HEK293 (cell line): ENCODE results near the gene DBI.

Experiments
- CTCF ChIA-PET: fragments of 350-600 bp; formaldehyde crosslinking; extraction: SDS; loops from one replicate; lab custom pipeline; 2021; ENCODE audit warnings: antibody characterized with exemption; lab: Yijun Ruan, JAX
- POLR2A ChIA-PET: fragments of 300-600 bp; formaldehyde crosslinking; extraction: SDS; loops from one replicate; lab custom pipeline; 2020; ENCODE audit warnings: antibody characterized with exemption, inconsistent platforms; lab: Yijun Ruan, JAX
- H3K27ac ChIP-seq: fragments of 200-500 bp; sonication (Bioruptor generic); 2 replicates; pipeline ENCODE4 v1.5.1; 2014; ENCODE audit warnings: low read depth, low read length, control low read depth, inconsistent platforms; ENCODE audit errors: extremely low read depth
- H3K36me3 ChIP-seq, 2 experiments: fragments of 200-500 bp in 1 of 2; sonication (Bioruptor generic) in 1 of 2; 1 replicate in 1 of 2; 2 replicates in 1 of 2; pipeline ENCODE4 v1.5.1; 2014 to 2017; ENCODE audit warnings: inconsistent platforms in 2 of 2, low read length in 2 of 2; ENCODE audit not compliant: control insufficient read depth in 2 of 2, insufficient read depth in 1 of 2
- H3K4me1 ChIP-seq: fragments of 200-500 bp; sonication (Bioruptor generic); 2 replicates; pipeline ENCODE4 v1.5.1; 2014; ENCODE audit warnings: mild to moderate bottlenecking, low read length, inconsistent platforms; ENCODE audit not compliant: control insufficient read depth, insufficient read depth
- H3K4me3 ChIP-seq: 2 replicates; pipeline ENCODE4 v1.5.1; 2011; ENCODE audit warnings: low read depth, mild to moderate bottlenecking, control low read depth, low read length, moderate library complexity
- H3K9me3 ChIP-seq: fragments of 200-500 bp; sonication (Bioruptor generic); 2 replicates; pipeline ENCODE4 v1.5.1; 2014; ENCODE audit warnings: low read depth, low read length, inconsistent platforms; ENCODE audit not compliant: control insufficient read depth, insufficient read depth
- GLIS2 ChIP-seq: fragments of 450-650 bp; formaldehyde crosslinking; IDR thresholded peaks from 2 replicates; pipeline ENCODE4 v1.5.1; 2016; ENCODE audit warnings: missing biosample characterization, missing genetic modification characterization
- KLF1 ChIP-seq: fragments of 450-650 bp; formaldehyde crosslinking; IDR thresholded peaks from 2 replicates; pipeline ENCODE4 v1.5.1; 2016; ENCODE audit warnings: missing biosample characterization, missing genetic modification characterization
- MZF1 ChIP-seq: fragments of 450-650 bp; formaldehyde crosslinking; IDR thresholded peaks from 2 replicates; pipeline ENCODE4 v1.5.1; 2017; ENCODE audit warnings: missing biosample characterization, missing genetic modification characterization, borderline replicate concordance
- SCRT1 ChIP-seq: fragments of 450-650 bp; formaldehyde crosslinking; IDR thresholded peaks from 2 replicates; pipeline ENCODE4 v1.5.1; 2016; ENCODE audit warnings: missing biosample characterization, missing genetic modification characterization, borderline replicate concordance
- SCRT2 ChIP-seq: fragments of 450-650 bp; formaldehyde crosslinking; IDR thresholded peaks from 2 replicates; pipeline ENCODE4 v1.5.1; 2016; ENCODE audit warnings: missing biosample characterization, missing genetic modification characterization
- SP2 ChIP-seq: fragments of 450-650 bp; formaldehyde crosslinking; IDR thresholded peaks from 2 replicates; pipeline ENCODE4 v1.5.1; 2016; ENCODE audit warnings: missing biosample characterization, missing genetic modification characterization
- YY1 ChIP-seq: fragments of 450-650 bp; formaldehyde crosslinking; IDR thresholded peaks from 2 replicates; pipeline ENCODE4 v1.5.1; 2018; ENCODE audit warnings: missing biosample characterization, missing genetic modification characterization
- ZBTB20 ChIP-seq: fragments of 450-650 bp; formaldehyde crosslinking; IDR thresholded peaks from 2 replicates; pipeline ENCODE4 v1.5.1; 2016; ENCODE audit warnings: missing biosample characterization, missing genetic modification characterization
- ZBTB21 ChIP-seq: fragments of 450-650 bp; formaldehyde crosslinking; IDR thresholded peaks from 2 replicates; pipeline ENCODE4 v1.5.1; 2017; ENCODE audit warnings: missing biosample characterization, missing genetic modification characterization
- ZEB2 ChIP-seq: fragments of 450-650 bp; formaldehyde crosslinking; IDR thresholded peaks from 2 replicates; pipeline ENCODE4 v1.5.1; 2016; ENCODE audit warnings: missing biosample characterization, missing genetic modification characterization
- ZNF112 ChIP-seq: fragments of 450-650 bp; formaldehyde crosslinking; IDR thresholded peaks from 2 replicates; pipeline ENCODE4 v1.5.0; 2017; ENCODE audit warnings: missing biosample characterization, missing genetic modification characterization
- ZNF114 ChIP-seq: fragments of 450-650 bp; formaldehyde crosslinking; IDR thresholded peaks from 2 replicates; pipeline ENCODE4 v1.5.0; 2017; ENCODE audit warnings: missing biosample characterization, missing genetic modification characterization
- ZNF2 ChIP-seq: fragments of 450-650 bp; formaldehyde crosslinking; IDR thresholded peaks from 2 replicates; pipeline ENCODE4 v1.5.1; 2016; ENCODE audit warnings: missing biosample characterization, missing genetic modification characterization
- ZNF37A ChIP-seq: fragments of 450-650 bp; IDR thresholded peaks from 2 replicates; pipeline ENCODE4 v1.5.1; 2018; ENCODE audit warnings: missing biosample characterization, missing genetic modification characterization
- ZNF391 ChIP-seq: fragments of 450-650 bp; formaldehyde crosslinking; IDR thresholded peaks from 2 replicates; pipeline ENCODE4 v1.5.1; 2016; ENCODE audit warnings: low read depth, missing biosample characterization, missing genetic modification characterization, borderline replicate concordance
- ZNF549 ChIP-seq: fragments of 450-650 bp; IDR thresholded peaks from 2 replicates; pipeline ENCODE4 v1.5.1; 2018; ENCODE audit warnings: missing biosample characterization, missing genetic modification characterization, mild to moderate bottlenecking, inconsistent platforms, moderate library complexity
- ZNF561 ChIP-seq: fragments of 450-650 bp; IDR thresholded peaks from 2 replicates; pipeline ENCODE4 v1.5.1; 2018; ENCODE audit warnings: missing biosample characterization, missing genetic modification characterization, borderline replicate concordance
- ZNF624 ChIP-seq: fragments of 450-650 bp; formaldehyde crosslinking; IDR thresholded peaks from 2 replicates; pipeline ENCODE4 v1.5.1; 2017; ENCODE audit warnings: missing biosample characterization, missing genetic modification characterization
- ZNF654 ChIP-seq: fragments of 450-650 bp; formaldehyde crosslinking; IDR thresholded peaks from 2 replicates; pipeline ENCODE4 v1.5.1; 2016; ENCODE audit warnings: low read depth, missing biosample characterization, missing genetic modification characterization
- ZNF785 ChIP-seq: fragments of 450-650 bp; formaldehyde crosslinking; IDR thresholded peaks from 2 replicates; pipeline ENCODE4 v1.5.1; 2016; ENCODE audit warnings: missing biosample characterization, missing genetic modification characterization
- ZNF791 ChIP-seq: fragments of 450-650 bp; formaldehyde crosslinking; IDR thresholded peaks from 2 replicates; pipeline ENCODE4 v1.5.1; 2016; ENCODE audit warnings: missing biosample characterization, missing genetic modification characterization
- ZSCAN16 ChIP-seq: fragments of 450-650 bp; formaldehyde crosslinking; IDR thresholded peaks from 2 replicates; pipeline ENCODE4 v1.5.1; 2016; ENCODE audit warnings: missing biosample characterization, missing genetic modification characterization
- TF ChIP-seq, protein P1 (sequence below): fragments of 450-650 bp; formaldehyde crosslinking; IDR thresholded peaks from 2 replicates; pipeline ENCODE4 v1.5.1; 2016; ENCODE audit warnings: missing biosample characterization, missing genetic modification characterization, borderline replicate concordance
- TF ChIP-seq, protein P2 (sequence below): fragments of 450-650 bp; formaldehyde crosslinking; IDR thresholded peaks from 2 replicates; pipeline ENCODE4 v1.5.1; 2017; ENCODE audit warnings: missing biosample characterization, missing genetic modification characterization
- TF ChIP-seq, protein P3 (sequence below): fragments of 450-650 bp; formaldehyde crosslinking; IDR thresholded peaks from 2 replicates; pipeline ENCODE4 v1.5.1; 2016; ENCODE audit warnings: missing biosample characterization, missing genetic modification characterization
- TF ChIP-seq, protein P4 (sequence below): fragments of 450-650 bp; formaldehyde crosslinking; IDR thresholded peaks from 2 replicates; pipeline ENCODE4 v1.5.1; 2016; ENCODE audit warnings: missing biosample characterization, missing genetic modification characterization

Gene DBI

DNA sequence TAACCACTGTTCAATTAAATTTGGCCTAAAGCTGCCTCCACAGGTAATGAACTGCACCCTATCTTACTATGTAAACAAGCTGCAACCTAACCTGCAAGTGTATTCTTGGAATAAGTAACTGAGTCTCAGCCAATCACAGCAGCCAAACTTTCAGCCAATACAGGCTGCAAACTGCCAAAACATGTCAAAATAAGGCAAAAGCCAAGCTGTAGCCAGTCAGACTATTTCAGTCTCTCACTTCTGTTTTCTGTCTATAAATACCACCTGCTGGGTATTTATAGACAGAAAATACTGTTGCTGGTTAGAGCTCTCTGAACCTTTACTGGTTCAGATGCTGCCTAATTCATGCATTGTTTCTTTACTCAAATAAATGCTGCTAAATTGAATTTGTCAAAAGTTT is 14.4 kb upstream of the DBI start:
- ChIA-PET CTCF (interaction anchor here (0.7 to 0.9 kb wide), 3 partner anchors 9 to 300 kb away, joined by 3 read pairs; no protein-coding TSS in a partner anchor), POLR2A (interaction anchor here (1.2 kb wide), 1 partner anchor 14 kb away, joined by 8 read pairs; the partner anchor contains the start of genes C2orf76 and DBI)

DNA sequence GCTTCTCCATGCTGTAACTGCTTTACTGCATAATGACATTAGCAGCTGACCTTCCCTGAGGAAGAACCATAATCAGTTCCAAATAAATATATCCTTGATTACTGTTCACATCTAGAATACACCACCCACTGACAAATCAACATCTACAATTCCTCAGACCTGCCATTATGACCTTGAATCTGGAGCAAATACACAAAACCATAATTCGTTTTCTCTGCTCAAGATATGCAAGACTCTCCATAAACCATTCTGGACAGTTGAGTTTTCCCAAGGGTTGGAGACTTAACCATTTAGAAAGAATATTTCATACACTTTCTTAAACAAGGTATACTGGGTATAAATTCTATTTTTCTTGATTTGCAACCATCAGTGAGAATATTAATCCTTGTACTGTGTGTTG is 11.9 kb upstream of the DBI start:
- no peaks in the 10 kb centered on the region for H3K9me3 ChIP-seq
- H3K36me3 ChIP-seq, result no peaks in the 10 kb centered on the region
- ChIA-PET CTCF (interaction anchor here (0.6 kb wide), 1 partner anchor 1100 kb away, joined by 3 read pairs; no protein-coding TSS in a partner anchor), POLR2A (interaction anchor here (2.9 kb wide), 1 partner anchor 12 kb away, joined by 10 read pairs; the partner anchor contains the start of genes C2orf76 and DBI)
- 0 out of 2 replicates have a peak, but pooled peaks cover 6% of the 10 kb centered on the region for H3K4me1 ChIP-seq
- H3K4me3 ChIP-seq, result no peak overlapping the region
- no peak overlapping the region for H3K27ac ChIP-seq
- TF ChIP-seq ZNF37A (tag by site-specific recombination) (no peak), ZNF791 (tag by site-specific recombination) (no peak), ZNF114 (tag by site-specific recombination) (no peak), ZNF785 (tag by site-specific recombination) (no peak), ZNF624 (no peak), ZBTB21 (tag by site-specific recombination) (no peak), ZSCAN16 (no peak)
- TF ChIP-seq, protein P1, sequence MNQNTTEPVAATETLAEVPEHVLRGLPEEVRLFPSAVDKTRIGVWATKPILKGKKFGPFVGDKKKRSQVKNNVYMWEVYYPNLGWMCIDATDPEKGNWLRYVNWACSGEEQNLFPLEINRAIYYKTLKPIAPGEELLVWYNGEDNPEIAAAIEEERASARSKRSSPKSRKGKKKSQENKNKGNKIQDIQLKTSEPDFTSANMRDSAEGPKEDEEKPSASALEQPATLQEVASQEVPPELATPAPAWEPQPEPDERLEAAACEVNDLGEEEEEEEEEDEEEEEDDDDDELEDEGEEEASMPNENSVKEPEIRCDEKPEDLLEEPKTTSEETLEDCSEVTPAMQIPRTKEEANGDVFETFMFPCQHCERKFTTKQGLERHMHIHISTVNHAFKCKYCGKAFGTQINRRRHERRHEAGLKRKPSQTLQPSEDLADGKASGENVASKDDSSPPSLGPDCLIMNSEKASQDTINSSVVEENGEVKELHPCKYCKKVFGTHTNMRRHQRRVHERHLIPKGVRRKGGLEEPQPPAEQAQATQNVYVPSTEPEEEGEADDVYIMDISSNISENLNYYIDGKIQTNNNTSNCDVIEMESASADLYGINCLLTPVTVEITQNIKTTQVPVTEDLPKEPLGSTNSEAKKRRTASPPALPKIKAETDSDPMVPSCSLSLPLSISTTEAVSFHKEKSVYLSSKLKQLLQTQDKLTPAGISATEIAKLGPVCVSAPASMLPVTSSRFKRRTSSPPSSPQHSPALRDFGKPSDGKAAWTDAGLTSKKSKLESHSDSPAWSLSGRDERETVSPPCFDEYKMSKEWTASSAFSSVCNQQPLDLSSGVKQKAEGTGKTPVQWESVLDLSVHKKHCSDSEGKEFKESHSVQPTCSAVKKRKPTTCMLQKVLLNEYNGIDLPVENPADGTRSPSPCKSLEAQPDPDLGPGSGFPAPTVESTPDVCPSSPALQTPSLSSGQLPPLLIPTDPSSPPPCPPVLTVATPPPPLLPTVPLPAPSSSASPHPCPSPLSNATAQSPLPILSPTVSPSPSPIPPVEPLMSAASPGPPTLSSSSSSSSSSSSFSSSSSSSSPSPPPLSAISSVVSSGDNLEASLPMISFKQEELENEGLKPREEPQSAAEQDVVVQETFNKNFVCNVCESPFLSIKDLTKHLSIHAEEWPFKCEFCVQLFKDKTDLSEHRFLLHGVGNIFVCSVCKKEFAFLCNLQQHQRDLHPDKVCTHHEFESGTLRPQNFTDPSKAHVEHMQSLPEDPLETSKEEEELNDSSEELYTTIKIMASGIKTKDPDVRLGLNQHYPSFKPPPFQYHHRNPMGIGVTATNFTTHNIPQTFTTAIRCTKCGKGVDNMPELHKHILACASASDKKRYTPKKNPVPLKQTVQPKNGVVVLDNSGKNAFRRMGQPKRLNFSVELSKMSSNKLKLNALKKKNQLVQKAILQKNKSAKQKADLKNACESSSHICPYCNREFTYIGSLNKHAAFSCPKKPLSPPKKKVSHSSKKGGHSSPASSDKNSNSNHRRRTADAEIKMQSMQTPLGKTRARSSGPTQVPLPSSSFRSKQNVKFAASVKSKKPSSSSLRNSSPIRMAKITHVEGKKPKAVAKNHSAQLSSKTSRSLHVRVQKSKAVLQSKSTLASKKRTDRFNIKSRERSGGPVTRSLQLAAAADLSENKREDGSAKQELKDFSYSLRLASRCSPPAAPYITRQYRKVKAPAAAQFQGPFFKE (tag by site-specific recombination), result no peak
- TF ChIP-seq, protein P2, sequence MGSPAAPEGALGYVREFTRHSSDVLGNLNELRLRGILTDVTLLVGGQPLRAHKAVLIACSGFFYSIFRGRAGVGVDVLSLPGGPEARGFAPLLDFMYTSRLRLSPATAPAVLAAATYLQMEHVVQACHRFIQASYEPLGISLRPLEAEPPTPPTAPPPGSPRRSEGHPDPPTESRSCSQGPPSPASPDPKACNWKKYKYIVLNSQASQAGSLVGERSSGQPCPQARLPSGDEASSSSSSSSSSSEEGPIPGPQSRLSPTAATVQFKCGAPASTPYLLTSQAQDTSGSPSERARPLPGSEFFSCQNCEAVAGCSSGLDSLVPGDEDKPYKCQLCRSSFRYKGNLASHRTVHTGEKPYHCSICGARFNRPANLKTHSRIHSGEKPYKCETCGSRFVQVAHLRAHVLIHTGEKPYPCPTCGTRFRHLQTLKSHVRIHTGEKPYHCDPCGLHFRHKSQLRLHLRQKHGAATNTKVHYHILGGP, result no peak
- TF ChIP-seq, all 188 proteins: peak for 0

More for the DNA sequence above, 14.4 kb upstream of the DBI start:
- no peak overlapping the region for H3K4me3 ChIP-seq
- no peak overlapping the region for H3K27ac ChIP-seq
- 0 out of 2 replicates have a peak, but pooled peaks cover 6% of the 10 kb centered on the region for H3K4me1 ChIP-seq
- TF ChIP-seq ZNF112 (no peak), SP2 (0 out of 2 replicates have a peak, but pooled peaks have one; percentile 8), SCRT2 (tag by site-specific recombination) (peak; percentile 46; the same call in 1 of the 2 replicates), GLIS2 (tag by site-specific recombination) (no peak), ZNF561 (tag by site-specific recombination) (no peak), YY1 (tag by site-specific recombination) (no peak), ZBTB20 (tag by site-specific recombination) (peak; percentile 28; the same call in 1 of the 2 replicates), MZF1 (no peak), ZNF654 (tag by site-specific recombination) (no peak), ZEB2 (tag by site-specific recombination) (no peak), ZNF549 (tag by site-specific recombination) (peak; percentile 93), KLF1 (tag by site-specific recombination) (no peak), SCRT1 (peak; percentile 73; the same call in 1 of the 2 replicates), ZNF391 (tag by site-specific recombination) (no peak), ZNF2 (tag by site-specific recombination) (no peak)
- TF ChIP-seq, protein P3, sequence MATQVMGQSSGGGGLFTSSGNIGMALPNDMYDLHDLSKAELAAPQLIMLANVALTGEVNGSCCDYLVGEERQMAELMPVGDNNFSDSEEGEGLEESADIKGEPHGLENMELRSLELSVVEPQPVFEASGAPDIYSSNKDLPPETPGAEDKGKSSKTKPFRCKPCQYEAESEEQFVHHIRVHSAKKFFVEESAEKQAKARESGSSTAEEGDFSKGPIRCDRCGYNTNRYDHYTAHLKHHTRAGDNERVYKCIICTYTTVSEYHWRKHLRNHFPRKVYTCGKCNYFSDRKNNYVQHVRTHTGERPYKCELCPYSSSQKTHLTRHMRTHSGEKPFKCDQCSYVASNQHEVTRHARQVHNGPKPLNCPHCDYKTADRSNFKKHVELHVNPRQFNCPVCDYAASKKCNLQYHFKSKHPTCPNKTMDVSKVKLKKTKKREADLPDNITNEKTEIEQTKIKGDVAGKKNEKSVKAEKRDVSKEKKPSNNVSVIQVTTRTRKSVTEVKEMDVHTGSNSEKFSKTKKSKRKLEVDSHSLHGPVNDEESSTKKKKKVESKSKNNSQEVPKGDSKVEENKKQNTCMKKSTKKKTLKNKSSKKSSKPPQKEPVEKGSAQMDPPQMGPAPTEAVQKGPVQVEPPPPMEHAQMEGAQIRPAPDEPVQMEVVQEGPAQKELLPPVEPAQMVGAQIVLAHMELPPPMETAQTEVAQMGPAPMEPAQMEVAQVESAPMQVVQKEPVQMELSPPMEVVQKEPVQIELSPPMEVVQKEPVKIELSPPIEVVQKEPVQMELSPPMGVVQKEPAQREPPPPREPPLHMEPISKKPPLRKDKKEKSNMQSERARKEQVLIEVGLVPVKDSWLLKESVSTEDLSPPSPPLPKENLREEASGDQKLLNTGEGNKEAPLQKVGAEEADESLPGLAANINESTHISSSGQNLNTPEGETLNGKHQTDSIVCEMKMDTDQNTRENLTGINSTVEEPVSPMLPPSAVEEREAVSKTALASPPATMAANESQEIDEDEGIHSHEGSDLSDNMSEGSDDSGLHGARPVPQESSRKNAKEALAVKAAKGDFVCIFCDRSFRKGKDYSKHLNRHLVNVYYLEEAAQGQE (tag by site-specific recombination), result no peak
- TF ChIP-seq, protein P4, sequence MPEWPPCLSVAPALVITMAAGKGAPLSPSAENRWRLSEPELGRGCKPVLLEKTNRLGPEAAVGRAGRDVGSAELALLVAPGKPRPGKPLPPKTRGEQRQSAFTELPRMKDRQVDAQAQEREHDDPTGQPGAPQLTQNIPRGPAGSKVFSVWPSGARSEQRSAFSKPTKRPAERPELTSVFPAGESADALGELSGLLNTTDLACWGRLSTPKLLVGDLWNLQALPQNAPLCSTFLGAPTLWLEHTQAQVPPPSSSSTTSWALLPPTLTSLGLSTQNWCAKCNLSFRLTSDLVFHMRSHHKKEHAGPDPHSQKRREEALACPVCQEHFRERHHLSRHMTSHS (tag by site-specific recombination), result no peak
- no peaks in the 10 kb centered on the region for H3K9me3 ChIP-seq
- no peaks in the 10 kb centered on the region for H3K36me3 ChIP-seq
